Body of pancreas (tissue), 4 donors: ENCODE data around the gene VCAN.

Experiments used
- POLR2A ChIP-seq, 3 donors: fragments of 450-650 bp; IDR thresholded peaks; one replicate each; pipeline ENCODE4 v1.6.1; 2016; ENCODE audit warnings: antibody characterized with exemption in 3 of 3, mild to moderate bottlenecking in 2 of 3
- TF ChIP-seq, protein P1 (sequence below), 7 experiments: fragments of 450-650 bp in 4 of 7; fragments of 200-600 bp in 3 of 7; sonication (generic) in 3 of 7; IDR thresholded peaks; one replicate each; pipeline ENCODE4 v1.5.1; 2016 to 2019; ENCODE audit warnings: antibody characterized with exemption in 7 of 7

DNA sequence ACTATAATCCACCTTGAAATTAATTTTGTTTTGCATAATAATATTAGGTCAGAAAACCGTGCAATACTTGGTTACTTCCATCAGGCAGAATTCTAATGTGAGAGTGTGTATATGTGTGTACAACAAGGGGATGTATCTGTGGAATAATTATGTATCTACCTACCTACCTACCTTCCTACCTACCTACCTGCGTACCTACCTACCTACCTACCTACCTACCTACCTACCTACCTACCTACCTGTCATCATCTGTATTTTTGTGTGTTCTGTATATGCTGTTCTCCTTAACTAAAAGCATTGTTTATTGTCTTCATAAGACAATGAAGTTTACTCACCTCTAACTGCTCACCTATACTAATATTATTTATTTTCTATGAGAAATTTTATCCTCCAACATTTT, 52.8 kb downstream of the VCAN start:
- TF ChIP-seq, protein P1, sequence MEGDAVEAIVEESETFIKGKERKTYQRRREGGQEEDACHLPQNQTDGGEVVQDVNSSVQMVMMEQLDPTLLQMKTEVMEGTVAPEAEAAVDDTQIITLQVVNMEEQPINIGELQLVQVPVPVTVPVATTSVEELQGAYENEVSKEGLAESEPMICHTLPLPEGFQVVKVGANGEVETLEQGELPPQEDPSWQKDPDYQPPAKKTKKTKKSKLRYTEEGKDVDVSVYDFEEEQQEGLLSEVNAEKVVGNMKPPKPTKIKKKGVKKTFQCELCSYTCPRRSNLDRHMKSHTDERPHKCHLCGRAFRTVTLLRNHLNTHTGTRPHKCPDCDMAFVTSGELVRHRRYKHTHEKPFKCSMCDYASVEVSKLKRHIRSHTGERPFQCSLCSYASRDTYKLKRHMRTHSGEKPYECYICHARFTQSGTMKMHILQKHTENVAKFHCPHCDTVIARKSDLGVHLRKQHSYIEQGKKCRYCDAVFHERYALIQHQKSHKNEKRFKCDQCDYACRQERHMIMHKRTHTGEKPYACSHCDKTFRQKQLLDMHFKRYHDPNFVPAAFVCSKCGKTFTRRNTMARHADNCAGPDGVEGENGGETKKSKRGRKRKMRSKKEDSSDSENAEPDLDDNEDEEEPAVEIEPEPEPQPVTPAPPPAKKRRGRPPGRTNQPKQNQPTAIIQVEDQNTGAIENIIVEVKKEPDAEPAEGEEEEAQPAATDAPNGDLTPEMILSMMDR (IDR thresholded peaks at IDR 0.05) = no peak
- no peak for TF ChIP-seq POLR2A (IDR thresholded peaks at IDR 0.05)
